ENCODE results near the gene UAP1. TPM values are rescaled to one million over a fixed set of nuclear protein-coding genes. Genes with fewer than 3 reads are reported as not detected.
"Not testable (repeated sequence)": the region's sequence is repeated elsewhere in the genome, so short reads cannot be mapped to it uniquely, and the experiment has no call there.

Gene UAP1
- total and polyA plus RNA-seq, 2 donors (not counting 1 experiment from before 2014, with no cell fraction given) = 5.3 to 16.4 TPM

DNA sequence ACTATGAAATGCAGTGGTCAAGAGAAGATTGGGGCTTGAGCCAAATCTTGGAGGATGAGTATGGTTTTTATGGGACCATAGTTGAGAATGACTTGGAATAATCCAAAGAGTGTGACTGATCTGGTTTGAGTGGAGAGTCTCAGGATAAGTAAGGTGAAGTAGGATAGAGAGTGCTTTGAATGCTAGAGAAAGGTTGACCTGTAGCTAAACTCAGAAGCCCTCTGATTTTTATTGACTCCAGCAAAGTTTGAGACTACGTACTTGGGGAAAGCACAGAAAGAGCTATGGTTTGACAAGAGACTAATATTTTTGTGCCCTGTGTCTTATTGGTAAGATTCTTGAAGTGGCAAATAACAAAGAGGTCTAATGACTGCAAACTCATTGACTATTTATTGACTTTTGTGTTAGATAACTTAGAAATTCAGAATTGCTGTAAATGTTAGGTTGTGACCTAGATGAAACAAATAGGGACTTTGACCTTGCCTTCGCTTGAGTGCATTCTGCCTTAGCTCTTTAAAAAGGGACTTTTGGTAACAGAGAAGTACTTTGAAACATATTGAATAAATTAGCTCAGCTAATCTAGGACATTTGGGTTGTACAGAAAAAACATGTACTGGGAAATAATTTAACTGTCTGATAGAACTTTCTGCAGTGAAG lies 35.1 kb downstream of the UAP1 start:
- CTCF ChIA-PET = interaction anchor here (0.5 kb wide), 1 partner anchor 239 kb away, joined by 3 read pairs; no protein-coding TSS in a partner anchor
- DNase-seq (no peak), ATAC-seq (ENCODE audit: low read depth) (no peak)
- Histone ChIP-seq H3K36me3 (replicated peaks in 1 of 2; ENCODE audit: control extremely low read depth in 1 of 2, control insufficient read depth in 1 of 2, extremely low read depth in 1 of 2, insufficient read depth in 2 of 2, low read length in 1 of 2) (peaks cover 6 to 7% of the 10 kb centered on the region in 2 experiments), H4K20me1 (ENCODE audit: control insufficient read depth, insufficient read depth, low read length, poor library complexity, severe bottlenecking) (no peaks in the 10 kb centered on the region), H3K27ac (ENCODE audit: low read length in 2 of 2) (no peak overlapping the region), H3K4me2 (replicated peaks; ENCODE audit: low read depth, low read length, poor library complexity, severe bottlenecking) (no peak overlapping the region), H3K9ac (ENCODE audit: low read length) (no peak overlapping the region), H3K27me3 (replicated peaks in 1 of 4; ENCODE audit: control extremely low read depth in 1 of 4, control insufficient read depth in 3 of 4, insufficient read depth in 4 of 4, low read length in 3 of 4) (no peaks in the 10 kb centered on the region), H2AFZ (ENCODE audit: insufficient read depth, low read depth, low read length, poor library complexity, severe bottlenecking) (no peak overlapping the region), H3K79me2 (ENCODE audit: control insufficient read depth, insufficient read depth, low read length) (no peaks in the 10 kb centered on the region), H3K4me1 (ENCODE audit: control insufficient read depth in 2 of 2, insufficient read depth in 2 of 2, low read length in 2 of 2) (no peaks in the 10 kb centered on the region), H3K9me3 (ENCODE audit: control extremely low read depth in 1 of 3, control insufficient read depth in 2 of 3, insufficient read depth in 1 of 3, low read length in 2 of 3) (no peaks in the 10 kb centered on the region), H3K4me3 (ENCODE audit: control extremely low read depth in 1 of 5, extremely low read depth in 1 of 5, insufficient read depth in 1 of 5, low read depth in 2 of 5, low read length in 4 of 5) (no peak overlapping the region)
- H3K27ac Mint-ChIP-seq = no peak overlapping the region
- TF ChIP-seq EZH2 (IDR thresholded peaks at IDR 0.05; ENCODE audit: borderline replicate concordance, insufficient read depth, low read depth, low read length, poor library complexity, severe bottlenecking) = no peak
- TF ChIP-seq, protein P1, sequence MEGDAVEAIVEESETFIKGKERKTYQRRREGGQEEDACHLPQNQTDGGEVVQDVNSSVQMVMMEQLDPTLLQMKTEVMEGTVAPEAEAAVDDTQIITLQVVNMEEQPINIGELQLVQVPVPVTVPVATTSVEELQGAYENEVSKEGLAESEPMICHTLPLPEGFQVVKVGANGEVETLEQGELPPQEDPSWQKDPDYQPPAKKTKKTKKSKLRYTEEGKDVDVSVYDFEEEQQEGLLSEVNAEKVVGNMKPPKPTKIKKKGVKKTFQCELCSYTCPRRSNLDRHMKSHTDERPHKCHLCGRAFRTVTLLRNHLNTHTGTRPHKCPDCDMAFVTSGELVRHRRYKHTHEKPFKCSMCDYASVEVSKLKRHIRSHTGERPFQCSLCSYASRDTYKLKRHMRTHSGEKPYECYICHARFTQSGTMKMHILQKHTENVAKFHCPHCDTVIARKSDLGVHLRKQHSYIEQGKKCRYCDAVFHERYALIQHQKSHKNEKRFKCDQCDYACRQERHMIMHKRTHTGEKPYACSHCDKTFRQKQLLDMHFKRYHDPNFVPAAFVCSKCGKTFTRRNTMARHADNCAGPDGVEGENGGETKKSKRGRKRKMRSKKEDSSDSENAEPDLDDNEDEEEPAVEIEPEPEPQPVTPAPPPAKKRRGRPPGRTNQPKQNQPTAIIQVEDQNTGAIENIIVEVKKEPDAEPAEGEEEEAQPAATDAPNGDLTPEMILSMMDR (IDR thresholded peaks at IDR 0.05) = no peak
- POLR2A ChIA-PET = no interaction called here
- H3K9me3 Mint-ChIP-seq (ENCODE audit: insufficient read depth) = no peaks in the 10 kb centered on the region
- intact Hi-C loops (cut with micrococcal nuclease) = no loop called here
- H3K27me3 Mint-ChIP-seq = no peaks in the 10 kb centered on the region
- H3K4me1 Mint-ChIP-seq = no peaks in the 10 kb centered on the region
- 100% methylated on average over 2 of the region's 2 CpGs for WGBS (ENCODE audit: insufficient coverage)
- H3K4me3 Mint-ChIP-seq = no peak overlapping the region

GRCh38 chr1:162599451-162599850 lies 37.9 kb downstream of the UAP1 start:
- ATAC-seq (ENCODE audit: low read depth) (no peak), DNase-seq (no peak)
- H2AFZ ChIP-seq (ENCODE audit: insufficient read depth, low read depth, low read length, poor library complexity, severe bottlenecking) = no peak overlapping the region
- no peak overlapping the region for H3K27ac ChIP-seq (ENCODE audit: low read length in 2 of 2)
- no peaks in the 10 kb centered on the region for H3K9me3 ChIP-seq (ENCODE audit: control extremely low read depth in 1 of 3, control insufficient read depth in 2 of 3, insufficient read depth in 1 of 3, low read length in 2 of 3)
- H3K4me1 ChIP-seq (ENCODE audit: control insufficient read depth in 2 of 2, insufficient read depth in 2 of 2, low read length in 2 of 2) = no peaks in the 10 kb centered on the region
- TF ChIP-seq EZH2 (IDR thresholded peaks at IDR 0.05; ENCODE audit: borderline replicate concordance, insufficient read depth, low read depth, low read length, poor library complexity, severe bottlenecking) = no peak
- TF ChIP-seq, protein P1 (IDR thresholded peaks at IDR 0.05) = no peak
- ChIA-PET CTCF (no interaction called here), POLR2A (no interaction called here)
- no peaks in the 10 kb centered on the region for H3K27me3 ChIP-seq (replicated peaks in 1 of 4; ENCODE audit: control extremely low read depth in 1 of 4, control insufficient read depth in 3 of 4, insufficient read depth in 4 of 4, low read length in 3 of 4)
- H3K4me2 ChIP-seq (replicated peaks; ENCODE audit: low read depth, low read length, poor library complexity, severe bottlenecking) = no peak overlapping the region
- no CpG with 5 or more reads among the region's 1 CpG for WGBS (ENCODE audit: insufficient coverage)
- H3K4me1 Mint-ChIP-seq = no peaks in the 10 kb centered on the region
- H3K4me3 ChIP-seq (ENCODE audit: control extremely low read depth in 1 of 5, extremely low read depth in 1 of 5, insufficient read depth in 1 of 5, low read depth in 2 of 5, low read length in 4 of 5) = no peak overlapping the region
- H4K20me1 ChIP-seq (ENCODE audit: control insufficient read depth, insufficient read depth, low read length, poor library complexity, severe bottlenecking) = no peaks in the 10 kb centered on the region
- no peak overlapping the region for H3K27ac Mint-ChIP-seq
- H3K79me2 ChIP-seq (ENCODE audit: control insufficient read depth, insufficient read depth, low read length) = no peaks in the 10 kb centered on the region
- H3K27me3 Mint-ChIP-seq = no peaks in the 10 kb centered on the region
- H3K9me3 Mint-ChIP-seq (ENCODE audit: insufficient read depth) = no peaks in the 10 kb centered on the region
- H3K36me3 ChIP-seq (replicated peaks in 1 of 2; ENCODE audit: control extremely low read depth in 1 of 2, control insufficient read depth in 1 of 2, extremely low read depth in 1 of 2, insufficient read depth in 2 of 2, low read length in 1 of 2) = peaks cover 2 to 6% of the 10 kb centered on the region in 2 experiments
- no peak overlapping the region for H3K4me3 Mint-ChIP-seq
- intact Hi-C loops (cut with micrococcal nuclease) = no loop called here
- no peak overlapping the region for H3K9ac ChIP-seq (ENCODE audit: low read length)

GRCh38 chr1:162603117-162603516 lies 41.6 kb downstream of the UAP1 start:
- H3K4me1 ChIP-seq (ENCODE audit: control insufficient read depth in 2 of 2, insufficient read depth in 2 of 2, low read length in 2 of 2); H3K27me3 Mint-ChIP-seq; H3K79me2 ChIP-seq (ENCODE audit: control insufficient read depth, insufficient read depth, low read length); H3K4me2 ChIP-seq (replicated peaks; ENCODE audit: low read depth, low read length, poor library complexity, severe bottlenecking); POLR2A ChIA-PET; H3K4me3 ChIP-seq (ENCODE audit: control extremely low read depth in 1 of 5, extremely low read depth in 1 of 5, insufficient read depth in 1 of 5, low read depth in 2 of 5, low read length in 4 of 5); H3K9me3 ChIP-seq (ENCODE audit: control extremely low read depth in 1 of 3, control insufficient read depth in 2 of 3, insufficient read depth in 1 of 3, low read length in 2 of 3); H3K4me1 Mint-ChIP-seq; H3K27ac ChIP-seq (ENCODE audit: low read length in 2 of 2); ATAC-seq (ENCODE audit: low read depth); DNase-seq; H2AFZ ChIP-seq (ENCODE audit: insufficient read depth, low read depth, low read length, poor library complexity, severe bottlenecking); H3K9me3 Mint-ChIP-seq (ENCODE audit: insufficient read depth); H3K27ac Mint-ChIP-seq; H3K27me3 ChIP-seq (replicated peaks in 1 of 4; ENCODE audit: control extremely low read depth in 1 of 4, control insufficient read depth in 3 of 4, insufficient read depth in 4 of 4, low read length in 3 of 4); H3K4me3 Mint-ChIP-seq; H4K20me1 ChIP-seq (ENCODE audit: control insufficient read depth, insufficient read depth, low read length, poor library complexity, severe bottlenecking); H3K36me3 ChIP-seq (replicated peaks in 1 of 2; ENCODE audit: control extremely low read depth in 1 of 2, control insufficient read depth in 1 of 2, extremely low read depth in 1 of 2, insufficient read depth in 2 of 2, low read length in 1 of 2); intact Hi-C loops (cut with micrococcal nuclease); H3K9ac ChIP-seq (ENCODE audit: low read length): not testable (repeated sequence)
- no CpG with 5 or more reads among the region's 2 CpGs for WGBS (ENCODE audit: insufficient coverage)
- CTCF ChIA-PET = interaction anchor here (1.1 kb wide), 1 partner anchor 11 kb away, joined by 3 read pairs; no protein-coding TSS in a partner anchor
